Neutrophil (primary cell): ENCODE measurements around the gene SLC35F1.

Experiments used
- H3K27ac ChIP-seq: fragments of 200-600 bp; sonication (generic); 2 replicates; pipeline ENCODE4 v1.5.1; 2016; ENCODE audit warnings: mild to moderate bottlenecking, moderate library complexity
- H3K27me3 ChIP-seq: fragments of 200-600 bp; sonication (generic); 2 replicates; pipeline ENCODE4 v1.6.0; 2016; ENCODE audit warnings: mild to moderate bottlenecking
- H3K36me3 ChIP-seq: fragments of 200-600 bp; sonication (generic); 2 replicates; pipeline ENCODE4 v1.5.1; 2017
- H3K4me1 ChIP-seq, 2 experiments: fragments of 200-600 bp in 1 of 2; sonication (generic) in 1 of 2; 1 replicate in 1 of 2; 2 replicates in 1 of 2; pipeline versions ENCODE4 v1.5.1 to v1.6.1; 2013 to 2016; ENCODE audit warnings: low read depth in 1 of 2, low read length in 1 of 2, mild to moderate bottlenecking in 1 of 2, moderate library complexity in 1 of 2; ENCODE audit not compliant: control insufficient read depth in 1 of 2, insufficient read depth in 1 of 2
- H3K4me3 ChIP-seq, 2 experiments: fragments of 200-600 bp in 1 of 2; sonication (generic) in 1 of 2; 1 replicate in 1 of 2; 2 replicates in 1 of 2; pipeline ENCODE4 v1.5.1; 2013 to 2016; ENCODE audit warnings: low read depth in 1 of 2, low read length in 1 of 2, mild to moderate bottlenecking in 1 of 2, moderate library complexity in 1 of 2
- H3K9me3 ChIP-seq: fragments of 200-600 bp; sonication (generic); 2 replicates; pipeline ENCODE4 v1.5.1; 2016
- CTCF ChIP-seq: fragments of 200-600 bp; sonication (generic); IDR thresholded peaks from 2 replicates; pipeline ENCODE4 v1.5.1; 2016; ENCODE audit warnings: antibody characterized with exemption

The SLC35F1 gene

DNA sequence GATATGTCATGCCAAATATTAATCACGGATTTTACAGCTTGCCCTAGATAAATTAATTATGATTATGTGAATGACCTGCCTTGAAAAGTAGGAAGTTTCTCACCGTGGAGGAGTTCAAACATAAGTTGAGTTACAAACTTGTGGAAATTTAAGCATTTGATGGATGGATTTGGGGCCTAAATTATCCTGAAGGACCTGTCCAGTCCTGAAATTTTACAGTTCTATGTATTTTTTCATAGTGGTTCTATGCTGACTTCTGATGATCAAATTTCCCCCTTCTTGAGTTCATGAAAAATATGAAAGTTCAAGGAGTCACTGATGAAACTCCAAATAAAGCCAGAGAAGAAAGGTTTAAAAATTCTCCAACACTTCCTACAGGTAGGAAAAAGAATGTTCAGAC is 178.6 kb downstream of the SLC35F1 start:
- TF ChIP-seq CTCF: no peak
- Histone ChIP-seq H3K9me3 (no peaks in the 10 kb centered on the region), H3K4me3 (no peak overlapping the region), H3K27ac (no peak overlapping the region), H3K27me3 (no peaks in the 10 kb centered on the region), H3K4me1 (no peaks in the 10 kb centered on the region), H3K36me3 (no peaks in the 10 kb centered on the region)

DNA sequence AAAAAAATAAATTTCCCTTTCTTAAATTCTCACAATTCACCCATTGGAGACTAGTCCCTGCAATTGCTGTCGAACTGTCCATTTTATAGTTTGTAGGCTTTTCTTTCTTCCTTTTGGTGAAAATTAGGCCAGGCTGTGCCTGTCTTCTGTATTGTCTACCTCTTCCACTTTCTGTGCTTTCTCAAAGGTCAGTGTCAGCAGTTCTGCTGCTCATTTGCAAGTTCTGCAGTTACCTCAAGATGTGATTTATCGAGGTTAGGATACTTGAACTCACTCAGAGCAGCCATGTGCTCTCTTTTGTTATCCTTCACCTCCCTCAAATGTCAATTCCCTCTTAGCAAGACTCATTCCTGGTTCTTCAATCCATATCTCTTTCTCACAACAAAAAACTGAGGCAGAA is 179.1 kb downstream of the SLC35F1 start:
- H3K27me3 ChIP-seq: no peaks in the 10 kb centered on the region
- no peak overlapping the region for H3K4me3 ChIP-seq
- H3K27ac ChIP-seq: no peak overlapping the region
- H3K36me3 ChIP-seq: no peaks in the 10 kb centered on the region
- no peaks in the 10 kb centered on the region for H3K9me3 ChIP-seq
- TF ChIP-seq CTCF: no peak
- H3K4me1 ChIP-seq: no peaks in the 10 kb centered on the region

- Histone ChIP-seq H3K27me3 (no peaks in the 10 kb centered on the region), H3K36me3 (no peaks in the 10 kb centered on the region), H3K4me3 (no peak overlapping the region), H3K27ac (no peak overlapping the region), H3K9me3 (no peaks in the 10 kb centered on the region), H3K4me1 (no peaks in the 10 kb centered on the region)
- no peak for TF ChIP-seq CTCF
These were observed 185.0 kb downstream of the SLC35F1 start for GRCh38 chr6:118092086-118092485.

GRCh38 chr6:118097576-118097975 is 190.5 kb downstream of the SLC35F1 start:
- Histone ChIP-seq H3K27me3 (no peaks in the 10 kb centered on the region), H3K4me3 (no peak overlapping the region), H3K36me3 (no peaks in the 10 kb centered on the region), H3K4me1 (no peaks in the 10 kb centered on the region), H3K9me3 (no peaks in the 10 kb centered on the region), H3K27ac (no peak overlapping the region)
- no peak for TF ChIP-seq CTCF

DNA sequence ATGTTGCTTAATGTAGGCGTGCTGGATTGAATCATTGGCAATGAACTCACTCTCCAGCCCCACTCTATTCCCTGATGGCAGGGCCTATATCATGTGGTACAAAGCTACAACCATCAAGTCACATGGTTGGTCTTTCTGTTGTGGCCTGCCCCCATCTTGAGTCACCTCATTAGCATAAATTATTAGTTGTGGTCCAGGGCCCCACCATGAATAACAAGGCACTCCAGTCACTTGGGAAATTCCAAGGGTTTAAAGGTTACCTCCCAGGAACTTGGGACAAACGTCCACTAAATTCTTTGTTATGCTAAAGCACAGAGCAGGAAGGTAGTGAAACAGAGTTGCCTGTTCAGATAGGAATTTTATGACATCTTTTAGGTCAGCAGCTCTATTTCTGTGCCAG is 193.7 kb downstream of the SLC35F1 start:
- no peaks in the 10 kb centered on the region for H3K36me3 ChIP-seq
- no peak overlapping the region for H3K4me3 ChIP-seq
- TF ChIP-seq CTCF: no peak
- no peak overlapping the region for H3K27ac ChIP-seq
- H3K27me3 ChIP-seq: no peaks in the 10 kb centered on the region
- H3K4me1 ChIP-seq: no peaks in the 10 kb centered on the region
- H3K9me3 ChIP-seq: no peaks in the 10 kb centered on the region

DNA sequence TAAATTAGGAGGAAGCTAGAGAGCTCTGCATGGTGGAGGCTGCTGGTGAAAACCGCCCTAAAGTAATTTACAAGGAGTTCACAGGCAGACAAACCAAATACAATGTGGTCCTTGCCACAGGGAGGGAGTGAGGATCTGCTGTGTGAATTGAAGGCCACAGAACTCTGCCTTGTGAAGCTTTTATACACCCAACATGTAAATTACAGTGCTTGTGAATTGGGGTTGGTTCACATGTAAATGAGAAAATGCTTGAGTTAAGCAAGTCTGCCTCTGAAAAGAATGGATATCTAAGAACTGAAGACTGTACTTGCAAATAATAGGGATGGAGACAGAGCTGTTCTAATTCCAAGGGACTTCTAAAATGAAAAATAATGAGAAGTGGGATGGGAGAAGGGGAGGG is 194.2 kb downstream of the SLC35F1 start:
- Histone ChIP-seq H3K27me3 (no peaks in the 10 kb centered on the region), H3K27ac (no peak overlapping the region), H3K36me3 (no peaks in the 10 kb centered on the region), H3K4me1 (no peaks in the 10 kb centered on the region), H3K9me3 (no peaks in the 10 kb centered on the region), H3K4me3 (no peak overlapping the region)
- TF ChIP-seq CTCF: no peak
